ENCODE data around the gene SDHA. TPM values are rescaled to one million over a fixed set of nuclear protein-coding genes. Genes with fewer than 3 reads are reported as not detected.
"Not testable (repeated sequence)": the region's sequence is repeated elsewhere in the genome, so short reads cannot be mapped to it uniquely, and the experiment has no call there.

SDHA gene
- total RNA-seq, 1 donor from 2014 or later: 86.3 TPM

DNA sequence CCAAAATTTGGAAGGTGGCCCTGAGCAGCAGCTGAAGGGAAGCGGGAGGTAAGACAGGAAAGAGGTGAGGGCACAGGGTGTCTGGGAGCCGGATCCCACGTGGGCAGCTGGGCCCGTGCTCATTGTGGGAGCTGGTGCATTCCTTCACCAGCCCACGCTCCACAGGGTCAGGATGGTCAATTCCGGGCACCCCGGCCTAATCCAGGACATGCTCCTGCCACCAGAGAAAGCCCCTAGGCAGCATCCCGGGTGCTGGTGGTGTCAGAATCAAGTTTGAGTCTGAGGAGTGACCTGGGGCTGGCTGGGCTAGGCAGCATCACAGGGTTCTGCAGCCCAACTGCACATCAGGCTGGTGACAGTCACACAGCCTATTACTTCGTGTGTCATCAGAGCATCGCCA lies 46.2 kb downstream of the SDHA start:
- Mint-ChIP-seq H3K27me3 (ENCODE audit: low read depth) (no peaks in the 10 kb centered on the region), H3K27ac (peak overlapping the region; percentile 85), H3K9me3 (no peaks in the 10 kb centered on the region), H3K4me1 (peaks cover 10% of the 10 kb centered on the region), H3K4me3 (no peak overlapping the region), H3K36me3 (peaks cover 15% of the 10 kb centered on the region)
- TF ChIP-seq, protein P1, sequence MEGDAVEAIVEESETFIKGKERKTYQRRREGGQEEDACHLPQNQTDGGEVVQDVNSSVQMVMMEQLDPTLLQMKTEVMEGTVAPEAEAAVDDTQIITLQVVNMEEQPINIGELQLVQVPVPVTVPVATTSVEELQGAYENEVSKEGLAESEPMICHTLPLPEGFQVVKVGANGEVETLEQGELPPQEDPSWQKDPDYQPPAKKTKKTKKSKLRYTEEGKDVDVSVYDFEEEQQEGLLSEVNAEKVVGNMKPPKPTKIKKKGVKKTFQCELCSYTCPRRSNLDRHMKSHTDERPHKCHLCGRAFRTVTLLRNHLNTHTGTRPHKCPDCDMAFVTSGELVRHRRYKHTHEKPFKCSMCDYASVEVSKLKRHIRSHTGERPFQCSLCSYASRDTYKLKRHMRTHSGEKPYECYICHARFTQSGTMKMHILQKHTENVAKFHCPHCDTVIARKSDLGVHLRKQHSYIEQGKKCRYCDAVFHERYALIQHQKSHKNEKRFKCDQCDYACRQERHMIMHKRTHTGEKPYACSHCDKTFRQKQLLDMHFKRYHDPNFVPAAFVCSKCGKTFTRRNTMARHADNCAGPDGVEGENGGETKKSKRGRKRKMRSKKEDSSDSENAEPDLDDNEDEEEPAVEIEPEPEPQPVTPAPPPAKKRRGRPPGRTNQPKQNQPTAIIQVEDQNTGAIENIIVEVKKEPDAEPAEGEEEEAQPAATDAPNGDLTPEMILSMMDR (IDR thresholded peaks at IDR 0.05; ENCODE audit: unreplicated experiment): no peak
- DNase-seq (ENCODE audit: low spot score in 2 of 2, unreplicated experiment in 2 of 2): no peak

- DNase-seq (ENCODE audit: low spot score in 2 of 2, unreplicated experiment in 2 of 2); H3K9me3 Mint-ChIP-seq; H3K27ac Mint-ChIP-seq; H3K27me3 Mint-ChIP-seq (ENCODE audit: low read depth); H3K4me3 Mint-ChIP-seq: not testable (repeated sequence)
- Mint-ChIP-seq H3K36me3 (peaks cover 15% of the 10 kb centered on the region), H3K4me1 (peaks cover 15% of the 10 kb centered on the region)
Measured at GRCh38 chr5:266311-267026, 48.3 kb downstream of the SDHA start.

DNA sequence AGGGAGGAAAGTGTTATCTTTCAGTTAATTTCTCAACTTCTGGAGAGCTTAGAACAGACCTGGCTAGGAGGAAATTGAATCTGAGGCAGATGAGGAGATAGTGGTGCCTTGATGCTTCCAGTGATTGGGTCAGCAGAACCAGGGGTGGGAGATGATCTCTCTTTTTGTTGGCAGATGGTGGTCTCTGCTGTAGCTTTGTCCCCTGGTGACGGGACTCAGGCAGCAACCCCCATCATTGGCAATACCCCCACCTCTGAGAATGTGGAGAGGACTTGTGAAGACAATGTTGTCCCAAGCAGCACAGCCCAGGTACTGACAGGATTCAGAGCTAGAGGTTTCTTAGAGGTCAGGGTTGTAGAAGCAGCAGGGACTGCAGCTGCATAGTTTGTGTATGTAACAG lies 49.6 kb downstream of the SDHA start:
- Mint-ChIP-seq H3K4me3 (no peak overlapping the region), H3K4me1 (peaks cover 22% of the 10 kb centered on the region)
- TF ChIP-seq, protein P1 (IDR thresholded peaks at IDR 0.05; ENCODE audit: unreplicated experiment): no peak

GRCh38 chr5:270340-270739 lies 52.2 kb downstream of the SDHA start:
- DNase-seq (ENCODE audit: low spot score in 2 of 2, unreplicated experiment in 2 of 2): no peak
- Mint-ChIP-seq H3K4me1 (peaks cover 24% of the 10 kb centered on the region), H3K27me3 (ENCODE audit: low read depth) (no peaks in the 10 kb centered on the region), H3K36me3 (no peaks in the 10 kb centered on the region), H3K9me3 (no peaks in the 10 kb centered on the region), H3K4me3 (peak overlapping the region; percentile 90), H3K27ac (peak overlapping the region; percentile 54)
- TF ChIP-seq, protein P1 (IDR thresholded peaks at IDR 0.05; ENCODE audit: unreplicated experiment): no peak

More for the DNA sequence above, 49.6 kb downstream of the SDHA start:
- Mint-ChIP-seq H3K27me3 (ENCODE audit: low read depth) (no peaks in the 10 kb centered on the region), H3K27ac (no peak overlapping the region), H3K9me3 (no peaks in the 10 kb centered on the region), H3K36me3 (peaks cover 11% of the 10 kb centered on the region)
- no peak for DNase-seq (ENCODE audit: low spot score in 2 of 2, unreplicated experiment in 2 of 2)

- peaks cover 24% of the 10 kb centered on the region for H3K4me1 Mint-ChIP-seq
- H3K27ac Mint-ChIP-seq: peak overlapping the region; percentile 73
- not testable (repeated sequence) for DNase-seq (ENCODE audit: low spot score in 2 of 2, unreplicated experiment in 2 of 2); H3K9me3 Mint-ChIP-seq; H3K36me3 Mint-ChIP-seq; H3K27me3 Mint-ChIP-seq (ENCODE audit: low read depth)
- H3K4me3 Mint-ChIP-seq: peak overlapping the region; percentile 90
Measured at GRCh38 chr5:271828-272167, 53.7 kb downstream of the SDHA start.

- not testable (repeated sequence) for DNase-seq (ENCODE audit: low spot score in 2 of 2, unreplicated experiment in 2 of 2); H3K9me3 Mint-ChIP-seq; H3K27me3 Mint-ChIP-seq (ENCODE audit: low read depth); H3K36me3 Mint-ChIP-seq
- Mint-ChIP-seq H3K27ac (peak overlapping the region; percentile 33), H3K4me3 (peak overlapping the region; percentile 90), H3K4me1 (peaks cover 24% of the 10 kb centered on the region)
Measured at GRCh38 chr5:273091-273490, 55.0 kb downstream of the SDHA start.

DNA sequence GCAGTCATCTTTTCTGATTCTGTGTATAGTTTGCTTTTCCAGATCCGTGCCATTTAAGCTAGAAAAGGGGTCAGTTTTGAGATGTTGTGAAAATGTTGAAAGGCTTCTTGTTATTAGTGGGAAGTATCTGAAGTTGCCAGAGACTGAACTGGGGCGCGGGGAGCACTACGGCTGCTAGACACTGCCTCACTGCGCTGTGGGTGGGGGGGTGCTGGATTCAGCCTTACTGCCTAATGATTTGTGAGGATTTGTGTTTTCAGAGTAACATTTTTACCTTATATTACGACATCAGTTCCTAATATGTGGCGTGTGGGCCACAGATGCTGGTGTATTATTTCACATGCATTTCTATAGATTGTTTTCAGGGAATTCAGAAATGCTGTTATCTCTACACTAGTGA lies 55.4 kb downstream of the SDHA start:
- not testable (repeated sequence) for H3K27me3 Mint-ChIP-seq (ENCODE audit: low read depth); DNase-seq (ENCODE audit: low spot score in 2 of 2, unreplicated experiment in 2 of 2); H3K9me3 Mint-ChIP-seq; H3K36me3 Mint-ChIP-seq
- peaks cover 24% of the 10 kb centered on the region for H3K4me1 Mint-ChIP-seq
- peak overlapping the region; percentile 90 for H3K4me3 Mint-ChIP-seq
- H3K27ac Mint-ChIP-seq: peak overlapping the region; percentile 33

DNA sequence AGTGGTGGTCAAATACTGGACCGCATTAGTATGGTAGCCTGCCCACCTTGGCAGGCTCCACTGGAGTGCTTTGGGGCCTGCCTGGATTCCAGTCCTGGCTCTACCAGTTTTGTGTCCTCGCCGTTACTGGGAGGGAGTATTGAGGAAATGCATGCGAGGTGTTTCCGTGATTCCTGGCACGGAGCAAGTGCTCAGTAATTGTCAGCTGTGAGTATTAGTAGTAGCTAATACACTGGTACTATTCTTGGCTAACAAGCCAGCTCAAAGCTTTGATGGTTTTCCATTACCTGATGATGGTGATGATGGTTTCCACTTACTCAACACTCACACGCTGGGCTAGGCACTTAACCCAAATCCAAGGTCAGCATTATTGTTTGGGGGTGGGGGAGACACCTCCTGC lies 56.2 kb downstream of the SDHA start:
- H3K27ac Mint-ChIP-seq; H3K36me3 Mint-ChIP-seq; H3K9me3 Mint-ChIP-seq; H3K4me3 Mint-ChIP-seq; H3K27me3 Mint-ChIP-seq (ENCODE audit: low read depth); DNase-seq (ENCODE audit: low spot score in 2 of 2, unreplicated experiment in 2 of 2): not testable (repeated sequence)
- peaks cover 24% of the 10 kb centered on the region for H3K4me1 Mint-ChIP-seq

Data from mesothelial cell of epicardium (in vitro differentiated cells).